OCI-LY7 (cell line): ENCODE measurements around the gene SLC29A2. TPM values are rescaled to one million over a fixed set of nuclear protein-coding genes. Genes with fewer than 3 reads are reported as not detected.

ENCODE experiments used
- BruUV-seq: library from RNA; stranded (reverse); fragments of 400-500 nt; replicated peaks from 2 replicates; lab custom pipeline; 2021; lab: Mats Ljungman, UMichigan
- CTCF ChIA-PET: fragments of 300-600 bp; sonication (Branson Sonifier 250); formaldehyde crosslinking; loops from one replicate; lab custom pipeline; 2022; ENCODE audit warnings: antibody characterized with exemption; ENCODE audit not compliant: unreplicated experiment; lab: Charles Lee
- POLR2A ChIA-PET: fragments of 300-600 bp; sonication (Branson Sonifier 250); formaldehyde crosslinking; loops from one replicate; lab custom pipeline; 2022; ENCODE audit warnings: antibody characterized with exemption; lab: Charles Lee
- DNase-seq: peaks from one replicate; pipeline ENCODE4 v3.0.0-alpha.2; 2015; ENCODE audit warnings: low spot score
- H2AFZ ChIP-seq: fragments of 200-600 bp; sonication (generic), shearing (Covaris generic); 2 replicates; pipeline ENCODE4 v1.6.1; 2014; ENCODE audit warnings: mild to moderate bottlenecking, antibody characterized with exemption, low read length, moderate library complexity
- H3K27ac ChIP-seq: fragments of 200-600 bp; sonication (generic); 2 replicates; pipeline ENCODE4 v1.5.1; 2014; ENCODE audit warnings: mixed run types, low read depth, mild to moderate bottlenecking, moderate library complexity, low read length, inconsistent platforms; ENCODE audit not compliant: poor library complexity, severe bottlenecking
- H3K36me3 ChIP-seq: fragments of 200-600 bp; sonication (generic); 2 replicates; pipeline ENCODE4 v1.6.1; 2014; ENCODE audit warnings: mild to moderate bottlenecking, antibody characterized with exemption, low read length, moderate library complexity, mixed read lengths; ENCODE audit not compliant: insufficient read depth
- H3K4me1 ChIP-seq: fragments of 200-600 bp; sonication (generic); 2 replicates; pipeline ENCODE4 v1.5.1; 2014; ENCODE audit warnings: mild to moderate bottlenecking, low read length; ENCODE audit not compliant: insufficient read depth, poor library complexity, severe bottlenecking
- H3K4me2 ChIP-seq: fragments of 200-600 bp; sonication (generic); 2 replicates; pipeline ENCODE4 v1.6.1; 2014; ENCODE audit warnings: mild to moderate bottlenecking, low read length
- H3K4me3 ChIP-seq: fragments of 200-600 bp; sonication (generic); 2 replicates; pipeline ENCODE4 v1.5.1; 2014; ENCODE audit warnings: mild to moderate bottlenecking, low read depth, low read length; ENCODE audit not compliant: poor library complexity, severe bottlenecking
- H3K79me2 ChIP-seq: fragments of 200-600 bp; sonication (generic); 2 replicates; pipeline ENCODE4 v1.6.1; 2016; ENCODE audit warnings: low read depth, mild to moderate bottlenecking, low read length, moderate library complexity, mixed read lengths; ENCODE audit not compliant: insufficient read depth
- H3K9me2 ChIP-seq: fragments of 200-600 bp; sonication (generic); 2 replicates; pipeline ENCODE4 v1.6.1; 2016; ENCODE audit warnings: mild to moderate bottlenecking, low read length, mixed read lengths; ENCODE audit not compliant: insufficient read depth
- H3K9me3 ChIP-seq: fragments of 200-600 bp; sonication (generic); 2 replicates; pipeline ENCODE4 v1.6.1; 2014; ENCODE audit warnings: mild to moderate bottlenecking, mixed run types, low read length, mixed read lengths
- H4K20me1 ChIP-seq: fragments of 200-600 bp; sonication (generic); 2 replicates; pipeline ENCODE4 v1.6.1; 2014; ENCODE audit warnings: mild to moderate bottlenecking, antibody characterized with exemption, low read length, moderate library complexity, mixed read lengths; ENCODE audit not compliant: insufficient read depth
- EZH2phosphoT487 ChIP-seq: fragments of 200-600 bp; sonication (generic); IDR thresholded peaks from 2 replicates; pipeline ENCODE4 v1.6.1; 2018; ENCODE audit warnings: low read depth, borderline replicate concordance, mild to moderate bottlenecking, mixed run types, antibody characterized with exemption, low read length, moderate library complexity, mixed read lengths
- intact Hi-C: fragments of 100-400 bp; cut with micrococcal nuclease; formaldehyde crosslinking; loops from one replicate; pipeline ENCODE4 v1.10.0; 2022; ENCODE audit not compliant: unreplicated experiment
- total RNA-seq, 2 experiments: library from RNA; depleted of rRNA in 1 of 2; stranded (reverse); fragments of >200 nt in 1 of 2; shearing (Covaris generic) in 1 of 2; gene quantifications; 2 replicates each; pipeline ENCODE4 v1.2.3, GENCODE V29; 2014 to 2022
- TF ChIP-seq, protein P1 (sequence below): fragments of 200-600 bp; sonication (generic); conservative IDR thresholded peaks from 2 replicates; pipeline ENCODE4 v1.5.1; 2014; ENCODE audit warnings: mild to moderate bottlenecking, antibody characterized with exemption, low read length, moderate library complexity, mixed read lengths

Gene SLC29A2
- total RNA-seq, 2 experiments from 2014 or later, result 33.6 to 56.4 TPM

DNA sequence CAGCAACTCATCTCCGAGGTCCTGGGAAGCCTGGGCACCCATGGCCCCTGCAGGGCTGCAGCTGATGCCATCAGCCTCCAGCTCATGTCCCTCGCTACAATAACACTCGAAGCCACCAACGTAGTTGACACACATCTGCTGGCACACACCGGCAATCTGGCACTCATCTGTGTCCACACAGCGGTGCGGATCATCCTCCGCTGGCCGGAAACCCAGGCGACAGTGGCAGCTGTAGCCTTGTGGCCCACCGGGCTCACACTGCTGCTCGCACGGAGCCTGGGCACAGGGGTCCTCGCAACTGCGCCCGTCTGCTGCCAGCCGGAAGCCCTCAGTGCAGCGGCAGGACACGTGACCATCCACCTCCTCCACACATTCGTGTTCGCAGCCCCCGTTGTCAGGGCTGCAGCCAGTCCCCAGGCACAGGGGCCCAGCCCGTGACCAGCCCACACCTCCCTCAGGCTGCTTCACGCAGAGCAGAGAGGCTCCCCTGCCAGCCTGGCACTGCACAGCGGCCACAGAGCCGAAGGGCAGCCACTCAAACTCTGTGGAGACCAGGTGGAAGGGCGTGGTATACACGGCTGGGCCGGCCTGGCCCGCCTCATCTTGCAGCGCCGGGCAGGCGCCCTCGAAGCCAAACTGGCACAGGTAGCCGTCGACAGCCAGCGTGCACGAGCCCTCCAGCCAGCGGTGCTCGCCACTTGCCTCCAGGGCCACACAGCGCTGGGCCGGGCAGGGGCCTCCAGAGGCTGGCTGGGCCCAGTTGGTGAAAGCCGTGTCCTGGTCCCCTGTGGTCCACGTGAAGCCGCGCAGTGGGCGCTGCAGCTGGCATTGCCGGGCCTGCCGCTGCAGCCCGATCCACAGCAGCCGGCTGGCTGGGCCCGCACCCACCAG is 55.4 kb downstream of the SLC29A2 start:
- Histone ChIP-seq H3K27ac (no peak overlapping the region), H3K79me2 (no peaks in the 10 kb centered on the region), H2AFZ (no peak overlapping the region), H3K4me2 (no peak overlapping the region), H3K9me2 (no peaks in the 10 kb centered on the region), H3K4me1 (peaks cover 42% of the 10 kb centered on the region), H4K20me1 (no peaks in the 10 kb centered on the region), H3K36me3 (no peaks in the 10 kb centered on the region), H3K9me3 (no peaks in the 10 kb centered on the region), H3K4me3 (no peak overlapping the region)
- no peak for DNase-seq
- CTCF ChIA-PET, result no interaction called here
- intact Hi-C loops, result no loop called here
- TF ChIP-seq, protein P1, sequence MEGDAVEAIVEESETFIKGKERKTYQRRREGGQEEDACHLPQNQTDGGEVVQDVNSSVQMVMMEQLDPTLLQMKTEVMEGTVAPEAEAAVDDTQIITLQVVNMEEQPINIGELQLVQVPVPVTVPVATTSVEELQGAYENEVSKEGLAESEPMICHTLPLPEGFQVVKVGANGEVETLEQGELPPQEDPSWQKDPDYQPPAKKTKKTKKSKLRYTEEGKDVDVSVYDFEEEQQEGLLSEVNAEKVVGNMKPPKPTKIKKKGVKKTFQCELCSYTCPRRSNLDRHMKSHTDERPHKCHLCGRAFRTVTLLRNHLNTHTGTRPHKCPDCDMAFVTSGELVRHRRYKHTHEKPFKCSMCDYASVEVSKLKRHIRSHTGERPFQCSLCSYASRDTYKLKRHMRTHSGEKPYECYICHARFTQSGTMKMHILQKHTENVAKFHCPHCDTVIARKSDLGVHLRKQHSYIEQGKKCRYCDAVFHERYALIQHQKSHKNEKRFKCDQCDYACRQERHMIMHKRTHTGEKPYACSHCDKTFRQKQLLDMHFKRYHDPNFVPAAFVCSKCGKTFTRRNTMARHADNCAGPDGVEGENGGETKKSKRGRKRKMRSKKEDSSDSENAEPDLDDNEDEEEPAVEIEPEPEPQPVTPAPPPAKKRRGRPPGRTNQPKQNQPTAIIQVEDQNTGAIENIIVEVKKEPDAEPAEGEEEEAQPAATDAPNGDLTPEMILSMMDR, result no peak
- TF ChIP-seq EZH2phosphoT487, result no peak
- POLR2A ChIA-PET, result no interaction called here
- no TSS peak for BruUV-seq

DNA sequence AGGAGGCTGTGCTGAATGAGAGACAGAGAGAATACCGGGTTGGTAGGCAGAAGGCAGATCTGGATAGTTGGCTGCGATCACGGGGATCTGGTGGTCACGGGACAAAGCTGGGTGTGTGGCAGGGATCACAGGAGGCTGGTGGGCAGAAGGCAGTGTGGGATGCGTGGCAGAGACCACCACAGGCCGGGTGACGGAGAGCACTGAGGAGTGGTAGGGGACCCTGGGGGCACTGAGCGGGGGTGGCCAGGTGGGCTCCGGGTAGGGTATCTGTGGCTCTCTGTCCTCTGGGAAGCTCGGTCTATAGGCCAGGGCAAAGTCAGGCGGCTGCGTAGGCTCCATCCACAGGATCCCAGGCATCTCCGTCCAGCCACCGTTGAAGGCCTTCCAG is 56.1 kb downstream of the SLC29A2 start:
- POLR2A ChIA-PET, result no interaction called here
- CTCF ChIA-PET, result no interaction called here
- intact Hi-C loops, result no loop called here
- Histone ChIP-seq H3K36me3 (no peaks in the 10 kb centered on the region), H3K4me1 (peaks cover 42% of the 10 kb centered on the region), H3K9me3 (no peaks in the 10 kb centered on the region), H3K27ac (no peak overlapping the region), H2AFZ (no peak overlapping the region), H3K9me2 (no peaks in the 10 kb centered on the region), H3K79me2 (no peaks in the 10 kb centered on the region), H3K4me2 (no peak overlapping the region), H4K20me1 (no peaks in the 10 kb centered on the region), H3K4me3 (no peak overlapping the region)
- TF ChIP-seq, protein P1, result no peak
- TF ChIP-seq EZH2phosphoT487, result no peak
- DNase-seq, result no peak
- BruUV-seq, result no TSS peak
